GM12878 (cell line): ENCODE results near the gene APH1B. TPM values are rescaled to one million over a fixed set of nuclear protein-coding genes. Genes with fewer than 3 reads are reported as not detected.

Source experiments
- ATAC-seq: fragments of 200-7000 bp; cut with Tn5 transposase; 3 replicates; pipeline ENCODE4 v1.9.1; 2020; ENCODE audit warnings: mild to moderate bottlenecking, moderate library complexity
- BruUV-seq: library from RNA; stranded (reverse); fragments of 400-500 nt; replicated peaks from 2 replicates; lab custom pipeline; 2021; lab: Mats Ljungman, UMichigan
- CTCF ChIA-PET: fragments of 300-600 bp; sonication (Branson Sonifier 250); formaldehyde crosslinking; extraction: SDS; loops from one replicate; lab custom pipeline; 2021; ENCODE audit warnings: inconsistent platforms; lab: Yijun Ruan, JAX
- POLR2A ChIA-PET: fragments of 350-600 bp; formaldehyde crosslinking; extraction: SDS; loops from one replicate; lab custom pipeline; 2021; ENCODE audit warnings: inconsistent platforms; lab: Charles Lee
- RAD21 ChIA-PET: fragments of 300-600 bp; sonication (Branson Sonifier 250); formaldehyde crosslinking; loops from one replicate; lab custom pipeline; 2023; ENCODE audit warnings: antibody characterized with exemption; ENCODE audit not compliant: unreplicated experiment; lab: Charles Lee
- SMC1A ChIA-PET: fragments of 300-600 bp; sonication (Branson Sonifier 250); formaldehyde crosslinking; loops from one replicate; lab custom pipeline; 2023; ENCODE audit not compliant: unreplicated experiment, uncharacterized antibody; lab: Charles Lee
- DNase-seq: peaks from one replicate; pipeline ENCODE4 v3.0.0-alpha.2; 2011; ENCODE audit warnings: low read depth, low spot score
- FAIRE-seq: peaks from 3 replicates; lab custom pipeline; 2011; peaks lifted over from hg19 to GRCh38; lab: Jason Lieb, UNC
- H2AFZ ChIP-seq: 2 replicates; pipeline ENCODE4 v1.6.0; 2011; ENCODE audit warnings: low read depth, low read length, control low read depth; ENCODE audit not compliant: control insufficient read depth
- H3K27ac ChIP-seq: 2 replicates; pipeline ENCODE4 v1.5.1; 2011; ENCODE audit warnings: control low read depth; ENCODE audit not compliant: control insufficient read depth, insufficient read depth
- H3K27me3 ChIP-seq, 2 experiments: replicated peaks in 1 of 2; 2 replicates each; pipeline versions ENCODE4 v1.6.0 to v1.6.1; 2011; ENCODE audit warnings: low read length in 1 of 2; ENCODE audit not compliant: control insufficient read depth in 2 of 2, insufficient read depth in 2 of 2
- H3K36me3 ChIP-seq, 2 experiments: 2 replicates each; pipeline ENCODE4 v1.5.1; 2011; ENCODE audit warnings: low read length in 1 of 2; ENCODE audit not compliant: control insufficient read depth in 2 of 2, insufficient read depth in 2 of 2
- H3K4me1 ChIP-seq: 2 replicates; pipeline ENCODE4 v1.6.1; 2011; ENCODE audit warnings: mild to moderate bottlenecking, low read length, moderate library complexity, mixed read lengths; ENCODE audit not compliant: control insufficient read depth, insufficient read depth
- H3K4me2 ChIP-seq: 2 replicates; pipeline ENCODE4 v1.6.0; 2011; ENCODE audit warnings: control low read depth; ENCODE audit not compliant: control insufficient read depth, insufficient read depth
- H3K4me3 ChIP-seq: fragments of 200-600 bp; sonication (generic); 2 replicates; pipeline ENCODE4 v1.5.1; 2016
- H3K79me2 ChIP-seq: 2 replicates; pipeline ENCODE4 v1.6.0; 2011; ENCODE audit warnings: low read length; ENCODE audit not compliant: control insufficient read depth, insufficient read depth
- H3K9ac ChIP-seq: 2 replicates; pipeline ENCODE4 v1.8.0; 2011; ENCODE audit warnings: low read length, control low read depth, mixed read lengths; ENCODE audit not compliant: control insufficient read depth, insufficient read depth
- H3K9me3 ChIP-seq: replicated peaks from 3 replicates; pipeline ENCODE4 v1.5.1; 2011; ENCODE audit warnings: mild to moderate bottlenecking, low read length; ENCODE audit not compliant: control insufficient read depth, insufficient read depth
- H4K20me1 ChIP-seq: 2 replicates; pipeline ENCODE4 v1.6.0; 2011; ENCODE audit not compliant: control insufficient read depth, insufficient read depth
- ATF3 ChIP-seq: IDR thresholded peaks from 2 replicates; pipeline ENCODE4 v1.6.1; 2011; ENCODE audit warnings: low read depth, mild to moderate bottlenecking, low read length, moderate library complexity, borderline replicate concordance; ENCODE audit errors: extremely low read depth
- BCL11A ChIP-seq: IDR thresholded peaks from 2 replicates; pipeline ENCODE4 v1.6.1; 2011; ENCODE audit warnings: low read depth, low read length
- EED ChIP-seq: sonication (generic); IDR thresholded peaks from 2 replicates; pipeline ENCODE4 v1.6.1; 2016; ENCODE audit warnings: antibody characterized with exemption, low read depth
- ELK1 ChIP-seq: IDR thresholded peaks from 2 replicates; pipeline ENCODE4 v1.6.1; 2012; ENCODE audit warnings: low read depth, low read length, improper control_type of control experiment
- MTA3 ChIP-seq: IDR thresholded peaks from 2 replicates; pipeline ENCODE4 v1.6.1; 2012; ENCODE audit warnings: low read length, inconsistent platforms, borderline replicate concordance
- PBX3 ChIP-seq: IDR thresholded peaks from 2 replicates; pipeline ENCODE4 v1.6.1; 2011; ENCODE audit warnings: mild to moderate bottlenecking, low read depth, low read length, moderate library complexity; ENCODE audit not compliant: insufficient replicate concordance
- PML ChIP-seq: IDR thresholded peaks from 2 replicates; pipeline ENCODE4 v1.6.1; 2012; ENCODE audit warnings: low read length, inconsistent platforms
- RAD51 ChIP-seq: fragments of 450-650 bp; IDR thresholded peaks from 2 replicates; pipeline ENCODE4 v1.6.1; 2016; ENCODE audit warnings: moderate library complexity, mild to moderate bottlenecking, inconsistent platforms
- SMAD5 ChIP-seq: IDR thresholded peaks from 2 replicates; pipeline ENCODE4 v1.6.1; 2016; ENCODE audit warnings: antibody characterized with exemption, low read depth
- SPI1 ChIP-seq: IDR thresholded peaks from 2 replicates; pipeline ENCODE4 v1.6.1; 2011; ENCODE audit warnings: low read depth, mild to moderate bottlenecking, low read length, moderate library complexity, borderline replicate concordance; ENCODE audit not compliant: insufficient read depth
- ZZZ3 ChIP-seq: IDR thresholded peaks from 2 replicates; pipeline ENCODE4 v1.6.1; 2011; ENCODE audit warnings: low read depth; ENCODE audit not compliant: control insufficient read depth, insufficient read length
- WGBS: methylation state at CpG from one replicate; pipeline ENCODE4 v1.1.6; 2016; ENCODE audit warnings: low lambda C conversion rate; ENCODE audit not compliant: insufficient replicate concordance, insufficient coverage; ENCODE audit errors: missing lambda C conversion rate; 5-methylcytosine and 5-hydroxymethylcytosine counted together
- in situ Hi-C: fragments of 300-500 bp; cut with MboI; formaldehyde crosslinking; loops from 9 replicates; pipeline ENCODE4 v1.14.3; 2018; ENCODE audit warnings: mixed read lengths
- intact Hi-C: fragments of 100-400 bp; cut with micrococcal nuclease; formaldehyde crosslinking; loops from one replicate; pipeline ENCODE4 v1.14.2; 2022; ENCODE audit not compliant: unreplicated experiment
- polyA plus RNA-seq, 11 experiments: library from polyadenylated mRNA; depleted of rRNA in 4 of 11; unstranded in 6 of 11; stranded (reverse) in 5 of 11; fragments of >200 nt; fragmentation: Nextera tagmentation in 4 of 11; fragmentation: Illumina TruSeq in 1 of 11; extraction: Ambion mirVana in 4 of 11; extraction: Trizol in 1 of 11; gene quantifications; 1 replicate in 1 of 11; 2 replicates in 10 of 11; pipeline versions ENCODE4 v1.2.1 to v1.2.3, GENCODE V29; 2011 to 2016; ENCODE audit warnings: inconsistent platforms in 2 of 11, missing spikeins in 2 of 11, low read depth in 1 of 11
- total RNA-seq, 4 experiments: library from RNA; depleted of rRNA in 3 of 4; stranded (reverse); fragments of >200 nt in 3 of 4; fragmentation: Illumina TruSeq in 1 of 4; extraction: Trizol in 1 of 4; gene quantifications; 2 replicates each; pipeline versions ENCODE4 v1.2.1 to v1.2.3, GENCODE V29; 2013 to 2021
- TF ChIP-seq, protein P1 (sequence below): fragments of 150-350 bp; IDR thresholded peaks from 2 replicates; pipeline ENCODE4 v1.6.1; 2014; ENCODE audit warnings: mild to moderate bottlenecking, low read depth, low read length

The APH1B gene
- total and polyA plus RNA-seq, 10 of the 15 experiments (the other 5 are each of a cell fraction or from before 2014, with no cell fraction given): 5.0 to 20.8 (median 11.1) TPM

GRCh38 chr15:63243101-63243500 is 34.3 kb upstream of the APH1B start (continued):
- no peak for TF ChIP-seq ELK1

DNA sequence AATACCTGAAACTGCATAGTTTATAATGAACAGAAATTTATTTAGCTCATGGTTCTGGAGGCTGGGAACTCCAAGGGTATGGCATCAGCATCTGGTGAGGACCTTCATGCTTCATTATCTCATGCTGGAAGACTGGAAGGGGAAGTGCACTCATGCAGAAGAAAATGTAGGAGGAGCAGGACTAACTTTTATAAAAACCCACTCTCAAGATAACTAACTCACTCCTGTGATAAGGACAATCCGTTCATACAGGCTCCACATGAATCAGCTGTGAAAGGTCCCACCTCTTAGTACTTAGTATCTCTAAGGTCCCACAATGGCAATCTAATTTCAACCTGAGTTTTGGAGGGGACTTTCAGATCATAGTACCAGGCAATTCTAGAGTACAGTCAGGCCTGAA is 33.6 kb upstream of the APH1B start:
- Histone ChIP-seq H2AFZ (no peak overlapping the region), H3K4me1 (peaks cover 6% of the 10 kb centered on the region; the same call in 1 of the 2 replicates), H3K36me3 (peaks cover 3 to 21% of the 10 kb centered on the region in 2 experiments), H3K9ac (no peak overlapping the region), H3K79me2 (peaks cover 25% of the 10 kb centered on the region), H3K9me3 (peaks cover 5% of the 10 kb centered on the region; the same call in 2 of the 3 replicates), H3K4me2 (no peak overlapping the region), H3K4me3 (no peak overlapping the region), H3K27me3 (no peaks in the 10 kb centered on the region), H4K20me1 (no peaks in the 10 kb centered on the region), H3K27ac (no peak overlapping the region)
- WGBS: 0% methylated on average over 1 of the region's 1 CpG
- RAD21 ChIA-PET: interaction anchor here (1.1 to 1.7 kb wide), 5 partner anchors 12 to 111 kb away, joined by 3 to 5 read pairs (median 3); no protein-coding TSS in a partner anchor
- in situ Hi-C loops (no loop called here), intact Hi-C loops (no loop called here)
- POLR2A ChIA-PET: interaction anchor here (1.0 to 1.5 kb wide), 4 partner anchors 22 to 40 kb away, joined by 3 to 5 read pairs (median 4); no protein-coding TSS in a partner anchor
- SMC1A ChIA-PET: interaction anchor here (0.7 to 5.9 kb wide), 11 partner anchors 12 to 455 kb away, joined by 3 to 31 read pairs (median 3); no protein-coding TSS in a partner anchor
- TF ChIP-seq ELK1: no peak
- TF ChIP-seq, protein P1, sequence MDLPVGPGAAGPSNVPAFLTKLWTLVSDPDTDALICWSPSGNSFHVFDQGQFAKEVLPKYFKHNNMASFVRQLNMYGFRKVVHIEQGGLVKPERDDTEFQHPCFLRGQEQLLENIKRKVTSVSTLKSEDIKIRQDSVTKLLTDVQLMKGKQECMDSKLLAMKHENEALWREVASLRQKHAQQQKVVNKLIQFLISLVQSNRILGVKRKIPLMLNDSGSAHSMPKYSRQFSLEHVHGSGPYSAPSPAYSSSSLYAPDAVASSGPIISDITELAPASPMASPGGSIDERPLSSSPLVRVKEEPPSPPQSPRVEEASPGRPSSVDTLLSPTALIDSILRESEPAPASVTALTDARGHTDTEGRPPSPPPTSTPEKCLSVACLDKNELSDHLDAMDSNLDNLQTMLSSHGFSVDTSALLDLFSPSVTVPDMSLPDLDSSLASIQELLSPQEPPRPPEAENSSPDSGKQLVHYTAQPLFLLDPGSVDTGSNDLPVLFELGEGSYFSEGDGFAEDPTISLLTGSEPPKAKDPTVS: no peak
- TF ChIP-seq PML: no peak
- TF ChIP-seq BCL11A: no peak
- TF ChIP-seq PBX3: no peak
- TF ChIP-seq EED: peak; percentile 40; the same call in 1 of the 2 replicates
- TF ChIP-seq SPI1: 0 out of 2 replicates have a peak, but pooled peaks have one; percentile 26
- no peak for TF ChIP-seq ATF3
- no peak for TF ChIP-seq RAD51
- TF ChIP-seq ZZZ3: no peak
- no peak for TF ChIP-seq MTA3
- no peak for TF ChIP-seq SMAD5
- CTCF ChIA-PET: interaction anchor here (1.2 kb wide), 1 partner anchor 159 kb away, joined by 3 read pairs; no protein-coding TSS in a partner anchor
- BruUV-seq: no TSS peak
- ATAC-seq (peak; percentile 50), FAIRE-seq (no peak), DNase-seq (peak; percentile 16)
